Measurements from ENCODE around the gene RTL9. TPM values are rescaled to one million over a fixed set of nuclear protein-coding genes. Genes with fewer than 3 reads are reported as not detected.

The RTL9 gene
- total RNA-seq, 1 experiment from 2014 or later, result 0.24 TPM

DNA sequence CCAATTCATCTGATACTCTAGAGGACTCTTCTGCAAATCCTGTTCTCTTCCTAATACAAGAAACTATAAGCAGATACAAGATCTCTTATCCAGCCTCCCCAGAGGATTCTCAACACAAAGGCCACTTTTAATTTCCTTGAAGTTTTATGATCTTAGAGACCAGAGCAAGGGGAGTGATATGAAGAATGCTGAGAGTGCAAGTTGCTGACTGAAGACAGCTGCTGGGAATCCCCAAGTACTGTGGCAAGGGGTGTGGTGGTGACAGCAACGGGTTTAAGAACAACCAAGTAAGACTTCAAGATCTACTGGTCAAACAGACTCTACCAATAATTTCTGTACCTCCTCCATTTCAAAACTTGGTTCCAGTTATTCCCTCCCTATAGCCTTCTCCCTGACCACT lies 47.8 kb upstream of the RTL9 start:
- DNase-seq (ENCODE audit: low spot score), result no peak

More for the DNA sequence above, 47.8 kb upstream of the RTL9 start:
- ChIA-PET POLR2A (no interaction called here), CTCF (interaction anchor here (1.6 kb wide), 1 partner anchor 150 kb away, joined by 4 read pairs; no protein-coding TSS in a partner anchor)
- Mint-ChIP-seq H3K27me3 (ENCODE audit: low read depth) (no peaks in the 10 kb centered on the region), H3K36me3 (no peaks in the 10 kb centered on the region), H3K4me1 (peaks cover 71% of the 10 kb centered on the region), H3K27ac (no peak overlapping the region), H3K4me3 (no peak overlapping the region), H3K9me3 (no peaks in the 10 kb centered on the region)
- TF ChIP-seq, protein P1, sequence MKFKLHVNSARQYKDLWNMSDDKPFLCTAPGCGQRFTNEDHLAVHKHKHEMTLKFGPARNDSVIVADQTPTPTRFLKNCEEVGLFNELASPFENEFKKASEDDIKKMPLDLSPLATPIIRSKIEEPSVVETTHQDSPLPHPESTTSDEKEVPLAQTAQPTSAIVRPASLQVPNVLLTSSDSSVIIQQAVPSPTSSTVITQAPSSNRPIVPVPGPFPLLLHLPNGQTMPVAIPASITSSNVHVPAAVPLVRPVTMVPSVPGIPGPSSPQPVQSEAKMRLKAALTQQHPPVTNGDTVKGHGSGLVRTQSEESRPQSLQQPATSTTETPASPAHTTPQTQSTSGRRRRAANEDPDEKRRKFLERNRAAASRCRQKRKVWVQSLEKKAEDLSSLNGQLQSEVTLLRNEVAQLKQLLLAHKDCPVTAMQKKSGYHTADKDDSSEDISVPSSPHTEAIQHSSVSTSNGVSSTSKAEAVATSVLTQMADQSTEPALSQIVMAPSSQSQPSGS (CRISPR knock-in tag; IDR thresholded peaks at IDR 0.05; ENCODE audit: borderline replicate concordance, low read depth), result no peak
- TF ChIP-seq SMAD4 (CRISPR knock-in tag; IDR thresholded peaks at IDR 0.05), result no peak
- no peak for TF ChIP-seq ESRRA (CRISPR knock-in tag; IDR thresholded peaks at IDR 0.05; ENCODE audit: borderline replicate concordance)
- TF ChIP-seq, protein P2, sequence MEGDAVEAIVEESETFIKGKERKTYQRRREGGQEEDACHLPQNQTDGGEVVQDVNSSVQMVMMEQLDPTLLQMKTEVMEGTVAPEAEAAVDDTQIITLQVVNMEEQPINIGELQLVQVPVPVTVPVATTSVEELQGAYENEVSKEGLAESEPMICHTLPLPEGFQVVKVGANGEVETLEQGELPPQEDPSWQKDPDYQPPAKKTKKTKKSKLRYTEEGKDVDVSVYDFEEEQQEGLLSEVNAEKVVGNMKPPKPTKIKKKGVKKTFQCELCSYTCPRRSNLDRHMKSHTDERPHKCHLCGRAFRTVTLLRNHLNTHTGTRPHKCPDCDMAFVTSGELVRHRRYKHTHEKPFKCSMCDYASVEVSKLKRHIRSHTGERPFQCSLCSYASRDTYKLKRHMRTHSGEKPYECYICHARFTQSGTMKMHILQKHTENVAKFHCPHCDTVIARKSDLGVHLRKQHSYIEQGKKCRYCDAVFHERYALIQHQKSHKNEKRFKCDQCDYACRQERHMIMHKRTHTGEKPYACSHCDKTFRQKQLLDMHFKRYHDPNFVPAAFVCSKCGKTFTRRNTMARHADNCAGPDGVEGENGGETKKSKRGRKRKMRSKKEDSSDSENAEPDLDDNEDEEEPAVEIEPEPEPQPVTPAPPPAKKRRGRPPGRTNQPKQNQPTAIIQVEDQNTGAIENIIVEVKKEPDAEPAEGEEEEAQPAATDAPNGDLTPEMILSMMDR (IDR thresholded peaks at IDR 0.05), result no peak
- TF ChIP-seq TCF7 (CRISPR knock-in tag; IDR thresholded peaks at IDR 0.05; ENCODE audit: low read depth), result no peak
- no peak for TF ChIP-seq CREB1 (CRISPR knock-in tag; IDR thresholded peaks at IDR 0.05)
- no peak for TF ChIP-seq ZNF671 (CRISPR knock-in tag; IDR thresholded peaks at IDR 0.05)
- TF ChIP-seq TEAD1 (CRISPR knock-in tag; IDR thresholded peaks at IDR 0.05), result no peak
- TF ChIP-seq IRF2 (CRISPR knock-in tag; IDR thresholded peaks at IDR 0.05; ENCODE audit: borderline replicate concordance, low read depth), result no peak
- TF ChIP-seq, protein P3, sequence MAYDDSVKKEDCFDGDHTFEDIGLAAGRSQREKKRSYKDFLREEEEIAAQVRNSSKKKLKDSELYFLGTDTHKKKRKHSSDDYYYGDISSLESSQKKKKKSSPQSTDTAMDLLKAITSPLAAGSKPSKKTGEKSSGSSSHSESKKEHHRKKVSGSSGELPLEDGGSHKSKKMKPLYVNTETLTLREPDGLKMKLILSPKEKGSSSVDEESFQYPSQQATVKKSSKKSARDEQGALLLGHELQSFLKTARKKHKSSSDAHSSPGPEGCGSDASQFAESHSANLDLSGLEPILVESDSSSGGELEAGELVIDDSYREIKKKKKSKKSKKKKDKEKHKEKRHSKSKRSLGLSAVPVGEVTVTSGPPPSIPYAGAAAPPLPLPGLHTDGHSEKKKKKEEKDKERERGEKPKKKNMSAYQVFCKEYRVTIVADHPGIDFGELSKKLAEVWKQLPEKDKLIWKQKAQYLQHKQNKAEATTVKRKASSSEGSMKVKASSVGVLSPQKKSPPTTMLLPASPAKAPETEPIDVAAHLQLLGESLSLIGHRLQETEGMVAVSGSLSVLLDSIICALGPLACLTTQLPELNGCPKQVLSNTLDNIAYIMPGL (CRISPR knock-in tag; IDR thresholded peaks at IDR 0.05), result no peak
- TF ChIP-seq, protein P4, sequence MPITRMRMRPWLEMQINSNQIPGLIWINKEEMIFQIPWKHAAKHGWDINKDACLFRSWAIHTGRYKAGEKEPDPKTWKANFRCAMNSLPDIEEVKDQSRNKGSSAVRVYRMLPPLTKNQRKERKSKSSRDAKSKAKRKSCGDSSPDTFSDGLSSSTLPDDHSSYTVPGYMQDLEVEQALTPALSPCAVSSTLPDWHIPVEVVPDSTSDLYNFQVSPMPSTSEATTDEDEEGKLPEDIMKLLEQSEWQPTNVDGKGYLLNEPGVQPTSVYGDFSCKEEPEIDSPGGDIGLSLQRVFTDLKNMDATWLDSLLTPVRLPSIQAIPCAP (CRISPR knock-in tag; IDR thresholded peaks at IDR 0.05), result no peak
- no peak for TF ChIP-seq FOXP1 (CRISPR knock-in tag; IDR thresholded peaks at IDR 0.05; ENCODE audit: borderline replicate concordance)
- TF ChIP-seq, protein P5, sequence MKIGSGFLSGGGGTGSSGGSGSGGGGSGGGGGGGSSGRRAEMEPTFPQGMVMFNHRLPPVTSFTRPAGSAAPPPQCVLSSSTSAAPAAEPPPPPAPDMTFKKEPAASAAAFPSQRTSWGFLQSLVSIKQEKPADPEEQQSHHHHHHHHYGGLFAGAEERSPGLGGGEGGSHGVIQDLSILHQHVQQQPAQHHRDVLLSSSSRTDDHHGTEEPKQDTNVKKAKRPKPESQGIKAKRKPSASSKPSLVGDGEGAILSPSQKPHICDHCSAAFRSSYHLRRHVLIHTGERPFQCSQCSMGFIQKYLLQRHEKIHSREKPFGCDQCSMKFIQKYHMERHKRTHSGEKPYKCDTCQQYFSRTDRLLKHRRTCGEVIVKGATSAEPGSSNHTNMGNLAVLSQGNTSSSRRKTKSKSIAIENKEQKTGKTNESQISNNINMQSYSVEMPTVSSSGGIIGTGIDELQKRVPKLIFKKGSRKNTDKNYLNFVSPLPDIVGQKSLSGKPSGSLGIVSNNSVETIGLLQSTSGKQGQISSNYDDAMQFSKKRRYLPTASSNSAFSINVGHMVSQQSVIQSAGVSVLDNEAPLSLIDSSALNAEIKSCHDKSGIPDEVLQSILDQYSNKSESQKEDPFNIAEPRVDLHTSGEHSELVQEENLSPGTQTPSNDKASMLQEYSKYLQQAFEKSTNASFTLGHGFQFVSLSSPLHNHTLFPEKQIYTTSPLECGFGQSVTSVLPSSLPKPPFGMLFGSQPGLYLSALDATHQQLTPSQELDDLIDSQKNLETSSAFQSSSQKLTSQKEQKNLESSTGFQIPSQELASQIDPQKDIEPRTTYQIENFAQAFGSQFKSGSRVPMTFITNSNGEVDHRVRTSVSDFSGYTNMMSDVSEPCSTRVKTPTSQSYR (CRISPR knock-in tag; IDR thresholded peaks at IDR 0.05), result no peak
- TF ChIP-seq, protein P6, sequence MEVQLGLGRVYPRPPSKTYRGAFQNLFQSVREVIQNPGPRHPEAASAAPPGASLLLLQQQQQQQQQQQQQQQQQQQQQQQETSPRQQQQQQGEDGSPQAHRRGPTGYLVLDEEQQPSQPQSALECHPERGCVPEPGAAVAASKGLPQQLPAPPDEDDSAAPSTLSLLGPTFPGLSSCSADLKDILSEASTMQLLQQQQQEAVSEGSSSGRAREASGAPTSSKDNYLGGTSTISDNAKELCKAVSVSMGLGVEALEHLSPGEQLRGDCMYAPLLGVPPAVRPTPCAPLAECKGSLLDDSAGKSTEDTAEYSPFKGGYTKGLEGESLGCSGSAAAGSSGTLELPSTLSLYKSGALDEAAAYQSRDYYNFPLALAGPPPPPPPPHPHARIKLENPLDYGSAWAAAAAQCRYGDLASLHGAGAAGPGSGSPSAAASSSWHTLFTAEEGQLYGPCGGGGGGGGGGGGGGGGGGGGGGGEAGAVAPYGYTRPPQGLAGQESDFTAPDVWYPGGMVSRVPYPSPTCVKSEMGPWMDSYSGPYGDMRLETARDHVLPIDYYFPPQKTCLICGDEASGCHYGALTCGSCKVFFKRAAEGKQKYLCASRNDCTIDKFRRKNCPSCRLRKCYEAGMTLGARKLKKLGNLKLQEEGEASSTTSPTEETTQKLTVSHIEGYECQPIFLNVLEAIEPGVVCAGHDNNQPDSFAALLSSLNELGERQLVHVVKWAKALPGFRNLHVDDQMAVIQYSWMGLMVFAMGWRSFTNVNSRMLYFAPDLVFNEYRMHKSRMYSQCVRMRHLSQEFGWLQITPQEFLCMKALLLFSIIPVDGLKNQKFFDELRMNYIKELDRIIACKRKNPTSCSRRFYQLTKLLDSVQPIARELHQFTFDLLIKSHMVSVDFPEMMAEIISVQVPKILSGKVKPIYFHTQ (CRISPR knock-in tag; IDR thresholded peaks at IDR 0.05), result no peak
- no peak for TF ChIP-seq CREM (CRISPR knock-in tag; IDR thresholded peaks at IDR 0.05)
- ATAC-seq, result no peak
